ENCODE measurements around the gene PIAS1.
A peak's percentile ranks its signal among the peaks of the same experiment; 100 is the strongest.
"Not testable (repeated sequence)": the region's sequence is repeated elsewhere in the genome, so short reads cannot be mapped to it uniquely, and the experiment has no call there.

The PIAS1 gene

DNA sequence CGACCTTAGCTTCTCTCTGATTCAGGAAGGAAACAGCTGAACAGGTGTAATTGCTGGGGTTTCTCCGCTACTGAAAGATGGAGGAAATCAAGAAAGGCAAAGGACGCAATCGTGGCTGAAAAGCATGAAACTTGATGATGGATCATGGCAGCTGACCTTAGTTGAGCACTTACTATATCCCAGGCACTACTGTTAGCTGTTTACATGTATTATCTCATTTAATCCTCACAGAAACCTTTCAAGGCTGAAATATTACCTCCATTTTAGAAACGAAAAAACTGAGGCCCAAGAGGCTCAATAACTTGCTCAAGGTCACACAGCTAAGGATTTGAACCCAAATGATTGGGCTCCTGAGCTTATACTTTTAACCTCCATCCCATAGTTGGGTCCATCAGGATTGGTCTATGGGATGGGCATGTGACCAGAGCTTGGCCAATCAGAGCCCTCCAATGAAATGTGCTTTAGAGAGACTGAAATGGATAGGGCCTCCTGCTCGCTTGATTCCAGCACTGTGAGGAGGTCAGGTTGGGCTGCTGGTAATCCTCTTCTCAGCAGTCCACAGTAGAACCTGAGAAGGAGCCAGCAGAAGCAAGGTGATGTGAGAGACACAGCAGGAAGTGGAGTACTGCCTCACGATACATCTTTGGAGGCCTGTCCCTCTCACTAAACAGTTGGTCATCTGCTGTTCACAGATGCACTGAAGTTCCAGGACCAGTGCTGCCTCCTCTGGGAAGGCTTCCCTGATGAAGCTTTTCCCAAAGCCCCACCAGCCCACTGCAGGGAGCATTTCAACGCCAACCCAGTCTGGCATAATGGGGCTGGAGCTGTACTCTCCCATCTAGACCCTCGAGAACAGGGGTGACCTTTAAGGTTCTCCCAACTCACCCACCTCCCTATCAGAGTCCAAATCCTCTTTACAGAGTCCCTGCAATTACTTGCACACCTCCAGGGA is 165.0 kb downstream of the PIAS1 start:
- no peak for DNase-seq (ENCODE audit: low spot score)

DNA sequence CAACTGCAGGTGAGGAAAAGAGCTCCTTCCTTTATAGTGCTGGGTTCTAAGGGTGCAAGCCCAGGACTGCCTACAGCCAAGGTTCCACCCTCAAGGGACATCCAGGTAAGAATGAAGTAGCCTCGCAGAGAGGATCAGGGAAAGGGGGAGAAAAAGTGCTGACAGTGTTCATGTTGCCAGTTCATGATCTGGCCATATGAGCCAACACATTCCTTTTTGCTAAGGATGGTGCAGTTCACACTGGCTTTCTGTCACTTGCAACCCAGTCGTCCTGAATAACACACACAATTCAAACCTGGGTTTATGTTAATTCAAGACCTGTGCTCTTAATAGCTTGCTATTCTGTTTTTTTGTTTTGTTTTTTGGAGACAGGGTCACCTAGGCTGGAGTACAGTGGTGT is 166.4 kb downstream of the PIAS1 start:
- no peak for DNase-seq (ENCODE audit: low spot score)

DNA sequence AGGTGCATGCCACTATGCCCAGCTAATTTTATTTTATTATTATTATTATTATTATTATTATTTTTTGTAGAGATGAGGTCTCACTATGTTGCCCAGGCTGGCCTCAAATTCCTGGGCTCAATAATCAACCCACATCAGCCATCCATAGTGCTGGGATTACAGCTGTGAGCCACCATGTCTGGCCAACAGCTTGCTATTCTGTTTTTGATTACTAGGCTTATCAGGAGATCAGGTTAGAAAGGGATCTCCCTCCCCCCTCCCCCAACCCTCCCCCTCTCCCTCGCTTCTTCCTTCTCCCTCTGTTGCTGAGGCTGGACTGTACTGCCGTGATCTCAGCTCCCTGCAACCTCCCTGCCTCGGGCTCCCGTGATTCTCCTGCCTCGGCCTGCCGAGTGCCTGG is 166.9 kb downstream of the PIAS1 start:
- no peak for DNase-seq (ENCODE audit: low spot score)

DNA sequence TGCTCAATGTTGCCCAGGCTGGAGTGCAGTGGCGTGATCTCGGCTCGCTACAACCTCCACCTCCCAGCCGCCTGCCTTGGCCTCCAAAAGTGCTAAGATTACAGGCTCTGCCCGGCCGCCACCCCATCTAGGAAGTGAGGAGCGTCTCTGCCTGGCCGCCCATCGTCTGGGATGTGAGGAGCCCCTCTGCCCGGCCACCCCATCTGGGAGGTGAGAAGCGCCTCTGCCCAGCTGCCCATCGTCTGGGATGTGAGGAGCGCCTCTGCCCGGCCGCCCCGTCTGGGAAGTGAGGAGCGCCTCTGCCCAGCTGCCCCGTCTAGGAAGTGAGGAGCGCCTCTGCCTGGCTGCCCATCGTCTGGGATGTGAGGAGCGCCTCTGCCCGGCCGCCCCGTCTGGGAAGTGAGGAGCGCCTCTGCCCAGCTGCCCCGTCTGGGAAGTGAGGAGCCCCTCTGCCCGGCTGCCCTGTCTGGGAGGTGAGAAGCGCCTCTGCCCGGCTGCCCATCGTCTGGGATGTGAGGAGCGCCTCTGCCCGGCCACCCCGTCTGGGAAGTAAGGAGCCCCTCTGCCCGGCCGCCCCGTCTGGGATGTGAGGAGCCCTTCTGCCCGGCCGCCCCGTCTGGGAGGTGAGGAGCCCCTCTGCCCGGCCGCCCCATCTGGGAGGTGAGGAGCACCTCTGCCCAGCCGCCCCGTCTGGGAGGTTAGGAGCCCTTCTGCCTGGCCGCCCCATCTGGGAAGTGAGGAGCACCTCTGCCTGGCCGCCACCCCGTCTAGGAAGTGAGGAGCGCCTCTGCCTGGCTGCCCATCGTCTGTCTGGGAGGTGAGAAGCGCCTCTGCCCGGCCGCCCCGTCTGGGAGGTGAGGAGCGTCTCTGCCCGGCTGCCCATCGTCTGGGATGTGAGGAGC is 167.7 kb downstream of the PIAS1 start:
- not testable (repeated sequence) for DNase-seq (ENCODE audit: low spot score)

DNA sequence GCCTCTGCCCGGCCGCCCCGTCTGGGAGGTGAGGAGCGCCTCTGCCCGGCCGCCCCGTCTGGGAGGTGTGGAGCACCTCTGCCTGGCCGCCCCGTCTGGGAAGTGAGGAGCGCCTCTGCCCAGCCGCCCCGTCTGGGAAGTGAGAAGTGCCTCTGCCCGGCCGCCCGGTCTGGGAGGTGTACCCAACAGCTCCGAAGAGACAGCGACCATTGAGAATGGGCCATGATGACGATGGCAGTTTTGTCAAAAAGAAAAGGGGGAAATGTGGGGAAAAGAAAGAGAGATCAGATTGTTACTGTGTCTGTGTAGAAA is 168.3 kb downstream of the PIAS1 start:
- not testable (repeated sequence) for DNase-seq (ENCODE audit: low spot score)

DNA sequence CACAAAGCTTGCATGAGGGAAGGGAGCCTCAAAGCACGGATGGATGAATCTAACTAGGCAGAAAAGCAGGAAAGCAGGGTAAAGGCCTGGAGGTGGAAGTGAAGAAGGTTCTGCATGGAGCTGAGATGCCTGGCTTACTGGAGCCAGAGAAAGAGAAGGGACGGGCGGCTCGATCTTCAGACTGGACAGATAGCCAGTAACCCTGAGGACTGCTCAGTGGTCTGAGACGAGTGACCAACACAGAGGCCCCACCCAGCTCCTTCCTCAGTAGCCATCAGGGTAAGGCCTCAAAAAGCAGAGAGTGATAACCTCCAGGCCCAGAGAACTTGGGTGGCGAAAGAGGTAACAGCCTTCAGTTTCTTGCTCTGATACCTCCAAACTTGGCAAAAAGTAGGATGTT is 169.1 kb downstream of the PIAS1 start:
- no peak for DNase-seq (ENCODE audit: low spot score)

DNA sequence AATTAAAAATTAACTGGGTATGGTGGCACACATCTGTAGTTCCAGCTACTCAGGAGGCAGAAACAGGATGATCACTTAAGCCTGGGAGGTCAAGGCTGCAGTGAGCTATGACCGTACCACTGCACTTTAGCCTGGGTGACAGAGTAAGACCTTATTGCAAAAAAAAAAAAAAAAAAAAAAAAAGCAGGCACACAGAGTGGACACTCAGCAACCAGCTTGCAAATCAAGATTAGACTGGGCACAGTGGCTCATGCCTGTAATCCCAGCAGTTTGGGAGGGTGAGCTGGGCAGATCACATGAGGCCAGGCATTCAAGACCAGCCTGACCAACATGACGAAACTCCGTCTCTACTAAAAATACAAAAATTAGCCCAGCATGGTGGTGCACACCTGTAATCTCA is 170.0 kb downstream of the PIAS1 start:
- no peak for DNase-seq (ENCODE audit: low spot score)

DNA sequence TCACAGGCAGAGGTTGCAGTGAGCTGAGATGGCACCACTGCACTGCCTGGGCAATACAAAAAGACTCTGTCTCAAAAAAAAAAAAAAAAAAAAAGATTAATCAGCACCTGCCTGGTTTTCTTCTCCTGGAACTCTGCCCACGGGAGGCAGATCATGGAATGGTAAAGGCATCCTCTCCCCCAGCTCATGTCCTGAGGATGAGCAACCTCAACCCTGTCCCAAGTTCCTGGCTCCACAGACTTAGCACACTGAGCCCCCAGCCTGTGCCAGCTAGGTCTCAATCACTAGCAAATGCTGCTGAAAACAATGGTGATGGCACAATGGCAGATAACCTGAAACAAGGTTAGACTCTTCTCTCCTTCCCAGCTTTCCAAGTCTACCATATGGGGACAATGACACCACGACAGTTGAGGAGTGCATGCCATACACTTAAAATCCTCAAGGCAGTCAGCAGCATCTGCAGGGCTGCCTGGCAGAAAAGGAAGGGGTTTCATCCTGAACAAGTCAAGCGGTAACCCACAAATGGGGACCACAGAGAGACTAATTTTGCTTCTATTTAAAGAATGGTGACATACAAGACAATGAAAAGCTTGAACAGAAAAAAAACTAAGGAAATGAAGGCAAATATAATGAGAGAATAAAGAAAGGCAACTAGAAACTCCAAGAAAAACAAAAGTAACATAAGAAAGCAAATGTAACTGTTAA is 170.6 kb downstream of the PIAS1 start:
- DNase-seq (ENCODE audit: low spot score): no peak

DNA sequence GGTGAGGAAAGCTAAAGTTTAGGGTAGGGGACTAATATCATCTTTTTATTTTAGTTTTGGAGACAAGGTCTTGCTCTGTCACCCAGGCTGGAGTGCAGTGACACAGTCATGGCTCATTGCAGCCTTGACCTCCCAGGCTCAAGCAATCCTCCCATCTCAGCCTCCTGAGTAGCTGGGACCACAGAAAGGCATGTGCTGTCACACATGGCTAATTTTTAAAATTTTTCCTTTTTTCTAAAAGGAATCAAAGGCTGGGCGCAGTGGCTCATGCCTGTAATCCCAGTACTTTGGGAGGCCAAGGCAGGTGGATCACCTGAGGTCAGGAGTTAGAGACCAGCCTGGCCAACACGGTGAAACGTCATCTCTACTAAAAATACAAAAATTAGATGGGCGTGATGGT is 171.3 kb downstream of the PIAS1 start:
- DNase-seq (ENCODE audit: low spot score): not testable (repeated sequence)

DNA sequence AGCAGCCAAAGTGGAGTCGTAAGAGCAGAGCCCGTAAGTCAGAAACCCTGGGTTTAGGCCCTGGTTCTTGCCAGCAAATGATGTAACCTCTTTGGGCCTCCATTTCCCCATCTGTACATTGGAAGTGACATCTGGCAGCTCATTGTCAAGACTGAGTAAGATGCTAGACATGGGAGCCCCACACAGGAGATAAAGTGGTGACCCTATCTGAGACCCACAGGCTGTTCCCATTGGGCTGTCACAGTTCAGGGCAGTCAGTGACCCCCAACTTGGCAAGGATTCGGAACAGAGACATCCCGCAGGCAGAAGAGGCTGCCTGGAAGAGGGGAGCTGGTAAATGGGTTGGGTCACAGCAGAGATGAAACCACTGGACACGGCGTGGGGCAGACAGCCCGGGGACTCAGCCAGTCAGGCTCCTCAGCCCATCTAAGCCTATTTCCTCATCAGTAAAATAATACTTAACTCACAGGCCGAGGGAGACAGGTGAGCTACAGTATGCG is 173.6 kb downstream of the PIAS1 start:
- no peak for DNase-seq (ENCODE audit: low spot score)

DNA sequence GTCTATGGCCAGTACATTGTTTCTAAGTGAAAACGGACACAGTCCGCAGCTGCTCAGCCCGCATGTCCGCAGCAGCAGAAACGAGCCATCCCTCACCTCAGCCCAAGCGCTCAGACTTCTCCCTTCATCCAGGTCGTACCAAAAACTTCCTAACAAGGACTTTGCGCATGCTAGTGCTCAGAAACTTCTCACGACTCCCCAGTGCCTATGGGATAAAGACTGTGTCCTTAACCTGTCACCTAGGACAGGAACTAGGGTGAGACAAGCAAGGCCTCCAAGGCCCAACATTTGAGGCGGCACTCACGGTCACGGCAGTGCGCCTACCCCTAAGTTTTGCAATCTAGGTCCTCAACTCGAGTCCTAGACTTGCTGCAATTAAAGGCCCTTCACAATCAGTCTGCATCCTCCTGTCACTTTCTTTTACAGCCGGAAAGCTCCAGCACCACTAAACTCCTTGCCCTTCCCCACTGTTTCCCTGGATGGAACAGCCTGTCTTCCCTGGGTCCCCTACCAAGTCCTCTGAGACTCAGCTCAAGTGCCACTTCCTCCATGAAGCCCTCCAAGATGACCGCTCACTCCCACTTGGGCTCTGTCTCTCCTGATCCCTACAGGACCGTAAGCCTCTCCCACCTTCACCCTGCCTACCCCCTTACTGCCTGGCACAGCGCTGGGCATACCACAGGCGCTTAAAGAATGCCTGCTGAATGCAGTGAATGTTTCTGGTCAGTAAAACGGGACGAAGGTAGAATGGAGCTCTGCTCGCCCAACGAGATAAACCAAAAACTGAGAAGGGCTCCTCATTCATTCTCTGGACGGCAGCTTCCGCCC is 174.2 kb downstream of the PIAS1 start:
- DNase-seq (ENCODE audit: low spot score): no peak

DNA sequence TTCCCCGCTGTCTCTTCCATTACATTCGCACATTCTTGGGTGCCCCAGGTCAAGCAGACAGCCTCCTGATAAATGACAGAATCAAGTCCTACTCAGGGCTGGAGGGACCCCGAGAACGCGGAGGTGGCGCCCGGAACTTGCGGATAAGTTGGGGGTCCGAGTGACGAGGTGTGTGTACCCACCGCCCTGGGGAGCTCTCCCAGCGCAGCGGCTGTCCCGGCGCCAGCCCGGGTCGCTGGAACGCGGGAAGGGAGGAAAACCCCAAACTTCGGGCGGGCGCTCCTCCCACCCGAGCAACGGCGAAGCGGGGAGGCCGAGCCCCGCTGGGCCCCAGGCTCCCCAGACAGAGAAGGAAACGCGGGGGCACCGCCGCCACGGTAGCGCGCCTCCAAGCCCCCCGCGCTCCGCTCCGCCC is 174.9 kb downstream of the PIAS1 start:
- DNase-seq (ENCODE audit: low spot score): no peak

DNA sequence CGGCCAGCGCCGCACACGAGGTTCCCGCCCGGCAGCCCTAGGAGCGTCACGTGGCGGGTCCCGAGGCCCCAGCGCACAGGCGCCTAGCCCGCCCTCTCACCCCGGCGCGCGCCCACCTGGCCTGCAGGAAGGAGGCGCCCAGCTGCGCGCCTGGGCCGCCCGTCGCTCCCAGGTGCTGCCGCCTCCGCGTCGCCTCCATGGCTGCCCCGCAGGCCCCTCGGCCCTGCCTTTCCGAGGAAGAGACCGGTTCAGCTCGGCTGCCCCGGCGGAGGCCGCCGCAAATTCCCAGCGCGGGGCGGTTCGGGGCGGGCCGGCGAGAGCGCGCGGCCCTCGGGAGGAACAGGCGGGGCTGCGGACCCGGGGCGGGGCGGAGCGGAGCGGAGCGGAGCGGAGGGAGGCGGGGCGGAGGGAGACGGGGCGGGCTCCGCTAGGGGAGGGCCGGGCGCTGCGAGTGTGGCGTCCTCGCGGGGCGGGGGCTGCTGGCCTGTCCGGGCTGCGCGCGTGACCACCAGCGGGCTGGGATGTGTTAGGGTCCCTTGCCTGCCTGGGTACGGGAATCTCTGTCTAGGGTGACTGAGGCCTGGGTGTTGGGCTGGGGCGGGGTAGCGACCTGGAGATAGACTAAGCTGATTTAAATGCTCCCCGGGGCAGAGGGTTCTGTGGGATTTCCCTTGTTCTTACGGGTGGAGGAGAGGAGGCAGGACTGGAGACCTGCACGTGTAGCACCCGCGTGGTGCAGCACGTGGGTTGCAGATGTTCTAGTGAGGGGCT is 175.5 kb downstream of the PIAS1 start, which contains the start of gene CLN6:
CLN6 (minus strand) TSS at position 343 of the 771 bp plus-strand sequence; CDS start at position 199, 144 bp downstream.
- DNase-seq (ENCODE audit: low spot score): peak; percentile 62

DNA sequence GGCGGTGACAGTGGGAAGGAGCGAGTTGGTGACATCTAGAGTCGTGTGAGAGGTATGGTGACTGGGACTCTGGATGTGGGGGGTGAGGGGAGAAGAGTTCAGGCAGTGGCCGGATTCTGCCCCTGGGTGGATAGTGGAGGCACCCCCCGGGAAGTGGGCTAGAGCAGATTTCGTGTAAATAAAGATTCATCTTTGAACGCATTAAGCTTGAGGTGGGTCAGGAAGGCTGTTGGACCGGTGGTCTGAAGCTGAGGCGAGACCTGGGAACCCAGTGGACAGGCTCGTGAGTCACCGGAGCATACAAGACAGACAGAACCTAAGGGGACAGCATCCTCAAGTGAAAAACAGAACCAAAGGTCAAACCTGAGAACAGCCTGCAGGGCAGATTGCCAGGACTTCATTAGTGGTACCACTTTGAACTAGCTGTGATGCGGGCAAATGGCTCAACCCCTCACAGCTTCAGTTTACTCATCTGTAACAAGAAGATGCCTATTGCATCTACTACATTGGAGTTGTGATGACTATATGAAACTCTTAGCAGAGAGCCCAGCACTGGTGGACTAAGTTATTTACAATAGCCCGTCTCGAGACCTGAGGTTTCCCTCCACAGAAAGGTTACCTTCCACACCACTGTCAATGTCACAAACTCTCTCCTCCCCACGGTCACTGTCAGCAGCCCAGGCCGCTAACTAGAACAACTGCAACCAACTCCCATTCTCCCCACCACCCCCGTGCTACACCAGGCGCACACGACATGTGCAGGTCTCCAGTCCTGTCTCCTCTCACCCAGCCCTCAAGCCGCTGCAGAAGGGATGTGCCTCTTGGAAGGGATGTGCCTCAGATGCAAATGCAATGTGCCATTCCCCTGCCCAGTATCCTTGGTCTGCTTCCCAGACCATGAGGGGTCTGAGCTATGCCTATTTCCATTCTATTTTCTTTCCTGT is 176.3 kb downstream of the PIAS1 start:
- DNase-seq (ENCODE audit: low spot score): no peak

DNA sequence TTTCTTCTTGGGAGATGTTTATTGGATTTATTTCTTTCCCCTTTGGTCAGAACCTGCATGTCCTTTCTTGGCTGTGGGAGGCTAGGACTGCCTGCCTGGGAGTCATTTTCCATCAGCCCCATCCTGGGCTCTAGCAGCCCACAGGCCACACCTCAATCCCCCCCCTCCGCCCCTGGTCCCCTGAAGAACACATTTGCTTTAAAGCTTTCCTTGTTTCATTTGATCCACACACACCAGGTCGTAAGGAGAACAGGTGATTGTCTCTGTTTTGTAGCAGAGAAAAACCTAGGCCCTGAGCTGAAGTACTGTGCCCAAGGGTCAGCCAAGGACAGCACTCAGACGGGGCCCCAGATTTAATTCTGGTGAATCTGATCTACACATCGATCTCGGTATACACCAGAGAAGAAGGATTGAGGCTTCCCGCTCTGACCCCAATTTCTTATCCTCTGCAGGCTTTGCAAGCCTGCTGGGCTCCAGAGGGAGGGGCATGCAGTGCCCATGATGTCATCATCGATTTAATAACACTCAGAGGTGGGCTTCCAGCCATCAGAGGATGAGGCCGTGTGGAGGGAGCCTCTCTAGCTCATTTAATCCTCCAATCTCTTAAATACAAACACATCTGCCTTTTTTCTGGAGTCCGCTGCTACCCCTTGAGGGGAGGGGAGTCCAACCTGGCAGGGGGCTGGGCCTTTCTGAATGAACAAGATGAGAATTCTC is 177.1 kb downstream of the PIAS1 start:
- no peak for DNase-seq (ENCODE audit: low spot score)

DNA sequence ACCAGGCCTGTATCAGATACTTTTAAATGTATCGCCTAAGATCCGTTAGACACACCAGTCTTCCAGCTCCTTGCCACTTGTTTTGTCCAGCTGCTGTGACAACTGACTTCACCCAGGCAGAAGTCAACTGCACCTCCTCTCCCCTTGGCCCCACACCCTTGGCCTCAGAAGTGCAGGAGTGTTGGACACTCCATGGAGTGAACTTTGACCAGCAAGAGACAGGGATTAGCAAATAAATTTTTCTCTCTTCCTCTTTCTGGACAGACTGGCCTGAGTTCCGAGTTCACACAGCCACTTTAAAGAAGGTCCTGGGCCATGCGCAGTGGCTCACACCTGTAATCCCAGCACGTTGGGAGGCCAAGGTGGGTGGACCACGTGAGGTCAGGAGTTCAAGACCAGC is 178.3 kb downstream of the PIAS1 start:
- DNase-seq (ENCODE audit: low spot score): no peak

DNA sequence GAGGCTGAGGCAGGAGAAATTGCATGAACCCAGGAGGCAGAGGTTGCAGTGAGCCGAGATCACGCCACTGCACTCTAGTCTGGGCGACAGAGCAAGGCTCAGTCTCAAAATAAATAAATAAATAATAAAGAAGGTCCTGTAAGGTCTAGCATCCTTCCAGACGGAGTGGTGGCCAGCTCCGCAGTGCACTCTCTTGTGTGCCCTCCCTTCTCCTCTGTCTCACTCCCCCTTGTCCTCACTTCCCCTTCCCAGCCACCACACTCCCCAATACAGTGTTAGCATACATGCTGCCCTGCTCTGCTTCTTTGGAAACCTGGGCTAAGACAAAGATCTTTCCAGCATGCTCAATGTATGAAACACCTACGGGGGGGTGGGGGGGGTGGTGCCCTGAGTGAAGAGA is 178.8 kb downstream of the PIAS1 start:
- no peak for DNase-seq (ENCODE audit: low spot score)

DNA sequence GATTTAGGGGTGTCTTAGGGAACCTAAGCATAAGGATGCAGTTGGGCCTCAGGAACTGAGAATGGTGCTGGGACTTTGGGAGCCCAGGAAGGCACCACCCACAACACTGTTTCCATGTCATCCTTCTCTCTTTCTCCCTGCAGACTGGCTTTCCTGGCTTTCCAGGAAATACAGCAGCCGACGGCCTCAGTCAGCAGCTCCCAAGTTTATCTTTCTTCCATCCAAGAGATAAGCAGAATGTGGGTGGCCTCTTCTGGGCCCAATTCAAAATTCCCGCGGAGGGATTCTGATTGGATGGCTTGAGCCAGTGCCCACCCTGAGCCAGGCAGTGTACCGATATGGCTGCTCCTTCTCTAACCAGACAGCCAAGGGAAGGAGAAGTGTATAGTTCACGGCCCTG is 179.9 kb downstream of the PIAS1 start:
- DNase-seq (ENCODE audit: low spot score): no peak

DNA sequence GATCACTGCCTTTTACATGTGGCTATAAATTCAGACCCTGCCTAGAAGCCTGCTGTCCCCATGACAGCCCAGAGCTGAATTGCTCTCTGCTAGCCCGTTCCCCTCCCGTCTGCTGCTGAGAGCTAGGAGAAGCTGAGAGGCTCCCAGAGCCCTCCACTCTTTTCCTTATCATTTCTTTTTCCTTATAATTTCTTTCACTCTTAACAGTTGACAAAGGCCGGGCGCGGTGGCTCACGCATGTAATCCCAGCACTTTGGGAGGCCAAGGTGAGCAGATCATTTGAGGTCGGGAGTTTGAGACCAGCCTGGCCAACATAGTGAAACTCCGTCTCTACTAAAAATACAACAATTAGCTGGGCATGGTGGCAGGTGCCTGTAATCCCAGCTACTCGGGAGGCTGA is 180.4 kb downstream of the PIAS1 start:
- not testable (repeated sequence) for DNase-seq (ENCODE audit: low spot score)

Measured in kidney capillary endothelial cell (primary cell).